Glutamatergic neuron (in vitro differentiated cells): ENCODE data around the gene SHD. TPM values are rescaled to one million over a fixed set of nuclear protein-coding genes. Genes with fewer than 3 reads are reported as not detected.
"Not testable (repeated sequence)": the region's sequence is repeated elsewhere in the genome, so short reads cannot be mapped to it uniquely, and the experiment has no call there.

Experiments
- DNase-seq: peaks from one replicate; pipeline ENCODE4 v3.0.0; 2022
- H3K27ac Mint-ChIP-seq: one replicate; pipeline ENCODE4 v1.8.0; 2020; ENCODE audit warnings: mild to moderate bottlenecking, mixed read lengths, inconsistent platforms; ENCODE audit not compliant: unreplicated experiment
- H3K27me3 Mint-ChIP-seq: one replicate; pipeline ENCODE4 v1.8.0; 2020; ENCODE audit warnings: mild to moderate bottlenecking, moderate library complexity, mixed read lengths, inconsistent platforms; ENCODE audit not compliant: unreplicated experiment
- H3K36me3 Mint-ChIP-seq: one replicate; pipeline ENCODE4 v1.8.0; 2020; ENCODE audit warnings: mild to moderate bottlenecking, mixed read lengths, inconsistent platforms; ENCODE audit not compliant: unreplicated experiment
- H3K4me1 Mint-ChIP-seq: one replicate; pipeline ENCODE4 v1.8.0; 2020; ENCODE audit warnings: mild to moderate bottlenecking, low read depth, mixed read lengths, inconsistent platforms; ENCODE audit not compliant: unreplicated experiment
- H3K4me3 Mint-ChIP-seq: one replicate; pipeline ENCODE4 v1.8.0; 2020; ENCODE audit warnings: mild to moderate bottlenecking, mixed read lengths, inconsistent platforms; ENCODE audit not compliant: unreplicated experiment
- H3K9me3 Mint-ChIP-seq: one replicate; pipeline ENCODE4 v1.8.0; 2020; ENCODE audit warnings: mild to moderate bottlenecking, moderate library complexity, mixed read lengths, inconsistent platforms; ENCODE audit not compliant: unreplicated experiment
- long read RNA-seq: library from polyadenylated mRNA; unstranded; transcript quantifications from one replicate; pipeline ENCODE4 v2.0.0, GENCODE V29; 2020; ENCODE audit not compliant: unreplicated experiment
- total RNA-seq: library from RNA; stranded (reverse); fragmentation: NEBNext Ultra II Directional; extraction: Animal tissue kit (Norgen Biotek cat#: 25700); gene quantifications from one replicate; pipeline ENCODE4 v1.2.1, GENCODE V29; 2021; ENCODE audit not compliant: unreplicated experiment
- TF ChIP-seq, protein P1 (sequence below): fragments of 200-600 bp; sonication (generic); IDR thresholded peaks from one replicate; pipeline ENCODE4 v1.5.0; 2021; ENCODE audit not compliant: partially characterized antibody, unreplicated experiment

The SHD gene, protein sequence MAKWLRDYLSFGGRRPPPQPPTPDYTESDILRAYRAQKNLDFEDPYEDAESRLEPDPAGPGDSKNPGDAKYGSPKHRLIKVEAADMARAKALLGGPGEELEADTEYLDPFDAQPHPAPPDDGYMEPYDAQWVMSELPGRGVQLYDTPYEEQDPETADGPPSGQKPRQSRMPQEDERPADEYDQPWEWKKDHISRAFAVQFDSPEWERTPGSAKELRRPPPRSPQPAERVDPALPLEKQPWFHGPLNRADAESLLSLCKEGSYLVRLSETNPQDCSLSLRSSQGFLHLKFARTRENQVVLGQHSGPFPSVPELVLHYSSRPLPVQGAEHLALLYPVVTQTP
- total RNA-seq = 254 TPM
- long read RNA-seq, transcript SHD-201 (6 exons, 2,577 nt) = major isoform, 109 of 124 reads
- long read RNA-seq, partial matches to known transcripts = 8 of 124 reads
- long read RNA-seq, other reads (novel, unspliced or antisense) = 5 of 124 reads

DNA sequence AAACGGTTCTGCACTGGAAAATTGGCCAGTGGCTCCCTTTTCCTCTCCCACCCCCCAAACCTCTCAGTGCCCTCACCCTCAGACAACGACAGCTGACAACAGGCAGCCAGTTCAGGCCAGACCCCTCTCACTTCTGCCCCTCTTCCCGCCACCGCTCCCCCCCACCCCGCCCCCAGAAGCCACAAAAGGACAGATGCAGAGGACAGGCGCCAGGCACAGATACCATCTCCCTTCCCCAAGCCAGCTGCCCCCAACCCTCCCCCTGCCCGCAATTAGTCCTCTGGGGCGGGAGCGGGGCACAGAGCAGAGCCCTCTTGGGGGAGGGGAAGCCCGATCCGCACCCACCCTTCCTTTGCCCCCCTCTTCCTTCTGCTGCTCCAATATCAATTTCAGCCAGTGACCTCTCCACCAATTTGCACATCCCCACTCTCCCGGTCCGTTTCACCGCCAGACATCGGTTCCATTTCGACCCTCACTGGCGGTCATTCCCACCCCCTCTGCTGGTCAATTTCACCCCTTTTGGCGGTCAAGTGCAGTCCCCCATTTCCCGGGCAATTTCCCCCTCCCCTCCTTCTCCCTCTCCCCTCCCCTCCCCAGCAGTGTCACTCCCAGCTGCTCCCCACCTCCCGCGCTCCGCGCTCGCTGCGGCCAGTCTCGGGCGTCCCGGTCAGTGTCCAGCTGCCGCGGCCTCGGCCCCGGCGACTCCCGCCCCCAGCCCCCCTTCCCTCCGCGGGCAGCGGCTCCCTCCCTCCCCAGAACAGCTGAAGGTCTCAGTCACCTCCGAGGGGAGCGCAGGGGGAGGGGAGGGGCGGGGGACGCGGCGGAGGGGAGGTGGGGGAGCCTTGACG lies at the start of gene SHD:
Gene SHD (plus strand): TSS at position 848 of the 848 bp plus-strand sequence. CDS start 798 bp downstream, outside the sequence.
- no peaks in the 10 kb centered on the region for H3K36me3 Mint-ChIP-seq
- peak; percentile 87 for DNase-seq
- peaks cover 7% of the 10 kb centered on the region for H3K9me3 Mint-ChIP-seq
- TF ChIP-seq, protein P1, sequence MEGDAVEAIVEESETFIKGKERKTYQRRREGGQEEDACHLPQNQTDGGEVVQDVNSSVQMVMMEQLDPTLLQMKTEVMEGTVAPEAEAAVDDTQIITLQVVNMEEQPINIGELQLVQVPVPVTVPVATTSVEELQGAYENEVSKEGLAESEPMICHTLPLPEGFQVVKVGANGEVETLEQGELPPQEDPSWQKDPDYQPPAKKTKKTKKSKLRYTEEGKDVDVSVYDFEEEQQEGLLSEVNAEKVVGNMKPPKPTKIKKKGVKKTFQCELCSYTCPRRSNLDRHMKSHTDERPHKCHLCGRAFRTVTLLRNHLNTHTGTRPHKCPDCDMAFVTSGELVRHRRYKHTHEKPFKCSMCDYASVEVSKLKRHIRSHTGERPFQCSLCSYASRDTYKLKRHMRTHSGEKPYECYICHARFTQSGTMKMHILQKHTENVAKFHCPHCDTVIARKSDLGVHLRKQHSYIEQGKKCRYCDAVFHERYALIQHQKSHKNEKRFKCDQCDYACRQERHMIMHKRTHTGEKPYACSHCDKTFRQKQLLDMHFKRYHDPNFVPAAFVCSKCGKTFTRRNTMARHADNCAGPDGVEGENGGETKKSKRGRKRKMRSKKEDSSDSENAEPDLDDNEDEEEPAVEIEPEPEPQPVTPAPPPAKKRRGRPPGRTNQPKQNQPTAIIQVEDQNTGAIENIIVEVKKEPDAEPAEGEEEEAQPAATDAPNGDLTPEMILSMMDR = peak; percentile 14
- H3K4me3 Mint-ChIP-seq = peak within 1 kb of the TSS; percentile 93
- H3K27ac Mint-ChIP-seq = peak within 1 kb of the TSS; percentile 98
- peaks cover 3% of the 10 kb centered on the region for H3K4me1 Mint-ChIP-seq
- H3K27me3 Mint-ChIP-seq = peaks cover 12% of the 10 kb centered on the region

DNA sequence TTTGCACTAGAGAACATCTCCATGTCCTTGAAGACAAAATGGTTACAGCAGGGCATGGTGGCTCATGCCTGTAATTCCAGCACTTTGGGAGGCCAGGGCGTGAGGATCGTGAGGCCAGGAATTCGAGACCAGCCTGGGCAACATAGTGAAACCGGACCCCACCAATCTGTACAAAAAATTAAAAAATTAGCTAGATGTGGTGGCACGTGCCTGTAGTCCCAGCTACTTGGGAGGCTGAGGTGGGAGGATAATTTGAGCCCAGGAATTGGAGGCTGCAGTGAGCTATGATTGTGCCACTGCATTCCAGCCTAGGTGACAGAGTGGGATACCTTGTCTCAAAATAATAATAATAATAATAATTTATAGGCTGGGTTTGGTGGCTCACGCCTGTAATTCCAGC lies 48.8 kb upstream of the SHD start:
- not testable (repeated sequence) for H3K27ac Mint-ChIP-seq, DNase-seq, H3K27me3 Mint-ChIP-seq, H3K4me3 Mint-ChIP-seq, H3K36me3 Mint-ChIP-seq, H3K9me3 Mint-ChIP-seq, H3K4me1 Mint-ChIP-seq

DNA sequence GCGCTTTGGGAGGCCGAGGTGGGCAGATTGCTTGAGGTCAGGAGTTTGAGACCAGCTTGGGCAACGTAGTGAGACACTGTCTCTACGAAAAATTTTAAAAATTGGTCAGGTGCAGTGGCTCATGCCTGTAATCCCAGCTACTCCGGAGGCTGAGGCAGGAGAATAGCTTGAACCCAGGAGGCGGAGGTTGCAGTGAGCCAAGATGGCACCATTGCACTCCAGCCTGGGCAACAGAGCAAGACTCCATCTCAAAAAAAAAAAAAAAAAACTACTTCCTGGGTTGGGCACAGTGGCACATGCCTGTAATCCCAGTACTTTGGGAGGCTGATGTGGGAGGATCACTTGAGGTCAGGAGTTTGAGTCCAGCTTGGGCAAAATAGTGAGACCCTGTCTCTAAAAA lies 47.5 kb upstream of the SHD start:
- not testable (repeated sequence) for H3K27me3 Mint-ChIP-seq, H3K4me3 Mint-ChIP-seq, H3K27ac Mint-ChIP-seq, H3K36me3 Mint-ChIP-seq, H3K4me1 Mint-ChIP-seq, H3K9me3 Mint-ChIP-seq, DNase-seq

GRCh38 chr19:4232139-4232538 lies 46.9 kb upstream of the SHD start:
- H3K27me3 Mint-ChIP-seq, H3K27ac Mint-ChIP-seq, H3K4me1 Mint-ChIP-seq, DNase-seq, H3K36me3 Mint-ChIP-seq, H3K9me3 Mint-ChIP-seq, H3K4me3 Mint-ChIP-seq: not testable (repeated sequence)

DNA sequence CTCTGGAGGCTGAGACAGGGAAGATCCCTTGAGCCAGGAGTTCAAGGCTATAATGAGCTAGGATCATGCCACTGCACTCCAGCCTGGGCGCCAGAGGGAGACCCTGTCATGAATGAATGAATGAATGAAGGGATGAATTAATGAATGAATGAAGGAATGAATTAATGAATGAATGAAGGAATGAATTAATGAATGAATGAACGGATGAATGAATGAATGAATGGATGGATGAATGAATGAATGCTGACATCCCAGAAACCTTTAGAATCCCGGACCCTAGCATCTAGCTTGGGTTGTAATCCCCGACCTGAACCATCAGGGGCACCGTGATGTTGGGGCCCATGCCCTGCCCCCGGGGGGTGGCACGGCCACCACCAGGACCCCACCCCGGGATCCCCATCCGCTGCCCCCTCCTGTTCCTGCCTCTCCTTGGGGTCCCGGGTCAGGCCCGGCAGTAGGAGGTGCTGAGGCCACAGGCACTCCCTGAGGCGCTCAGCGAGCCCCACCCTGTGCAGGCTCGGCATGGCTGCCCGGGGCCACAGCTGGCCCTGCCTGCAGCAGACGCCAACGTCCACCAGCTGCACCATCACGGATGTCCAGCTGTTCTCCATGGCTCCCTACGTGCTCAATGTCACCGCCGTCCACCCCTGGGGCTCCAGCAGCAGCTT lies 46.3 kb upstream of the SHD start:
- peaks cover 2% of the 10 kb centered on the region for H3K27me3 Mint-ChIP-seq
- H3K36me3 Mint-ChIP-seq = no peaks in the 10 kb centered on the region
- H3K4me3 Mint-ChIP-seq = no peak overlapping the region
- peak; percentile 35 for DNase-seq
- no peak overlapping the region for H3K27ac Mint-ChIP-seq
- TF ChIP-seq, protein P1 = no peak
- no peaks in the 10 kb centered on the region for H3K4me1 Mint-ChIP-seq
- H3K9me3 Mint-ChIP-seq = peaks cover 1% of the 10 kb centered on the region

DNA sequence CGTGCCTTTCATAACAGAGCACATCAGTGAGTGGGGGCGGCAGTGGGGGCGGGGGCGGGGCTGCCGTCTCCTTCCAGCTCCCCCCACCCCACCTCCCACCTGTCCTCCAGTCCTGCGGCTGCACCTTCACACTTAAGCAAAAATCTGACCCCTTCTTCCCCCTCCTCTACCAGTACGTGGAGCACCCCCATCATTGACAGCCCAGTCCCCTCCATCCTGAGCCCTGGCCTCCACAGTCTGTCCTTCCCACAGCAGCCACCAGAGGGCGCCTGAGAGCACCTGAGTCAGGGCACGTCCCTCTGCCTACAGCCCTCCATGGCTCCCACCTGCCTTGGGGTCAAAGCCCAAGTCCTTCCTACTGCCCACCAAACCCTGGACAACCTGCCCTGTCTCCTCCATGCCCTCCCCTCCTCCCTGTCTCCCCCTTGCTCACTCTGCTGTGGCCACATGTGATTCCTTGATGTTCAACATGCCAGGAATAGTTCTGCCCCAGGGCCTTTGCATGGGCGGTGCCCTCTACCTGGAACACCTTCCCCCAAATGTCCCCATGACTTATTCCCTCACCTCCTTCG lies 45.7 kb upstream of the SHD start:
- H3K36me3 Mint-ChIP-seq = no peaks in the 10 kb centered on the region
- no peak overlapping the region for H3K4me3 Mint-ChIP-seq
- H3K27ac Mint-ChIP-seq = no peak overlapping the region
- peaks cover 1% of the 10 kb centered on the region for H3K9me3 Mint-ChIP-seq
- DNase-seq = peak; percentile 83
- TF ChIP-seq, protein P1 = peak; percentile 74
- peaks cover 2% of the 10 kb centered on the region for H3K27me3 Mint-ChIP-seq
- H3K4me1 Mint-ChIP-seq = no peaks in the 10 kb centered on the region
